RCC 7860 (cell line): ENCODE results near the gene KLF13.
A peak's percentile ranks its signal among the peaks of the same experiment; 100 is the strongest.

Experiments
- DNase-seq: peaks from one replicate; pipeline ENCODE4 v3.0.0-alpha.2; 2015; ENCODE audit warnings: low spot score
- FAIRE-seq: peaks from 2 replicates; lab custom pipeline; 2012; peaks lifted over from hg19 to GRCh38; lab: Jason Lieb, UNC

The KLF13 gene

GRCh38 chr15:31326156-31326874 is at the start of gene KLF13:
TSS of gene KLF13 (plus strand) at chr15:31326835. CDS start at chr15:31327213, 378 bp downstream.
- peak; percentile 86 for DNase-seq
- FAIRE-seq: no peak

GRCh38 chr15:31277335-31278060 is 49.1 kb upstream of the KLF13 start:
- DNase-seq (no peak), FAIRE-seq (no peak)

GRCh38 chr15:31278061-31278445 is 48.6 kb upstream of the KLF13 start:
- no peak for DNase-seq
- FAIRE-seq: no peak

GRCh38 chr15:31278544-31279220 is 48.0 kb upstream of the KLF13 start:
- DNase-seq (no peak), FAIRE-seq (no peak)

GRCh38 chr15:31279221-31280045 is 47.2 kb upstream of the KLF13 start:
- DNase-seq: no peak
- FAIRE-seq: no peak

- DNase-seq: no peak
- no peak for FAIRE-seq
Observed at GRCh38 chr15:31280046-31280830, 46.4 kb upstream of the KLF13 start.

- no peak for FAIRE-seq
- DNase-seq: no peak
Observed at GRCh38 chr15:31280831-31281216, 45.8 kb upstream of the KLF13 start.

GRCh38 chr15:31283043-31283442 is 43.6 kb upstream of the KLF13 start:
- DNase-seq: no peak
- no peak for FAIRE-seq

GRCh38 chr15:31285772-31286261 is 40.8 kb upstream of the KLF13 start:
- DNase-seq (no peak), FAIRE-seq (no peak)

- no peak for DNase-seq
- no peak for FAIRE-seq
Observed at GRCh38 chr15:31291048-31291578, 35.5 kb upstream of the KLF13 start.

- no peak for DNase-seq
- no peak for FAIRE-seq
Observed at GRCh38 chr15:31292391-31293015, 34.1 kb upstream of the KLF13 start.

GRCh38 chr15:31293655-31294054 is 33.0 kb upstream of the KLF13 start:
- FAIRE-seq: no peak
- no peak for DNase-seq

- FAIRE-seq (no peak), DNase-seq (no peak)
Observed at GRCh38 chr15:31294067-31294466, 32.6 kb upstream of the KLF13 start.

- no peak for FAIRE-seq
- DNase-seq: no peak
Observed at GRCh38 chr15:31295658-31296057, 31.0 kb upstream of the KLF13 start.

- DNase-seq: no peak
- no peak for FAIRE-seq
Observed at GRCh38 chr15:31296219-31296645, 30.4 kb upstream of the KLF13 start.

- FAIRE-seq (no peak), DNase-seq (no peak)
Observed at GRCh38 chr15:31296646-31297574, 29.7 kb upstream of the KLF13 start.

GRCh38 chr15:31297575-31298456 is 28.8 kb upstream of the KLF13 start:
- FAIRE-seq (no peak), DNase-seq (no peak)
